Measurements from ENCODE around the gene DHRS7C.

DHRS7C gene

DNA sequence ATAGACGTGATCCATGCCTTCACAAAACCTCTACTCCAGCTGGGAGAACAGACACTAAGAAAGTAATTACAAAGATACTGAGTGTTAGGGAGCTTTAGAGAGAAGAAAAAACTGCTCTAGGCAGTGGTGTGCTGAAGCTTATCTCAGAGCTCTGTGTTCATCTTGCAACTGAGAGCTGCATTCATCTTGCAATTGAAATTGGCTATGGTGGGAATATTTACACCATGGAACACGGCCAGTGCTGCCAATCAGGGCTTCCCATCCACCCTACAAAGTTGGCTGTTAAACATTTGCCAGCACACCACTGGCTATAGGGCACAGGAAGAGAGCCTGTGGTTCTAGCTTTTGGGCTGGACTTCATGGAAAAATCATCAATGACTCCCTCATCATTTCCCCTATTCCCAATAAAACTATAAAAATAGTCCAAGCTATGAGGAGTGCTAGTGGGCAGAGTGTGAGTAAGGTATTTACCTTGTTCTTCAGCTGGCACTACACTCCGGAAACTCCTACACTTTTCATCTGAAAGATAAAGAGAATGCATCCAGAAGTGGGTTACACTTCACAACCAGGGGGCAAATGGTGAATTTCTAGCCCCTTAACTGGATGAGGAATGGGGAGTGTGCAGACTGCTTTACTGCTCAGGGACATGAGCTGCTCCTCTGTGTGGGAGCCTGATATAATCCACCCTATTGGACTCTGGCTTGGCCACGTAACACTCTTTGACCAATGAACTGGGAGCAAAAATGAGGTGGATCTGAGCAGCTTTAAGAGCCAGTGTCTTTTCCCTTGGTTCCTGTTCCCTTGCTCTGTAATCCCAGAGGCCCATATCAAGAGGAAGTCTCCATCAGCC, 18.9 kb upstream of the DHRS7C start:
- DNase-seq (ENCODE audit: low read depth): no peak
- no peak overlapping the region for H3K4me3 ChIP-seq (ENCODE audit: control insufficient read depth, low read depth, low read length)
- TF ChIP-seq, protein P1, sequence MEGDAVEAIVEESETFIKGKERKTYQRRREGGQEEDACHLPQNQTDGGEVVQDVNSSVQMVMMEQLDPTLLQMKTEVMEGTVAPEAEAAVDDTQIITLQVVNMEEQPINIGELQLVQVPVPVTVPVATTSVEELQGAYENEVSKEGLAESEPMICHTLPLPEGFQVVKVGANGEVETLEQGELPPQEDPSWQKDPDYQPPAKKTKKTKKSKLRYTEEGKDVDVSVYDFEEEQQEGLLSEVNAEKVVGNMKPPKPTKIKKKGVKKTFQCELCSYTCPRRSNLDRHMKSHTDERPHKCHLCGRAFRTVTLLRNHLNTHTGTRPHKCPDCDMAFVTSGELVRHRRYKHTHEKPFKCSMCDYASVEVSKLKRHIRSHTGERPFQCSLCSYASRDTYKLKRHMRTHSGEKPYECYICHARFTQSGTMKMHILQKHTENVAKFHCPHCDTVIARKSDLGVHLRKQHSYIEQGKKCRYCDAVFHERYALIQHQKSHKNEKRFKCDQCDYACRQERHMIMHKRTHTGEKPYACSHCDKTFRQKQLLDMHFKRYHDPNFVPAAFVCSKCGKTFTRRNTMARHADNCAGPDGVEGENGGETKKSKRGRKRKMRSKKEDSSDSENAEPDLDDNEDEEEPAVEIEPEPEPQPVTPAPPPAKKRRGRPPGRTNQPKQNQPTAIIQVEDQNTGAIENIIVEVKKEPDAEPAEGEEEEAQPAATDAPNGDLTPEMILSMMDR (conservative IDR thresholded peaks at IDR 0.05; ENCODE audit: control insufficient read depth, insufficient read depth, low read depth, low read length): no peak

DNA sequence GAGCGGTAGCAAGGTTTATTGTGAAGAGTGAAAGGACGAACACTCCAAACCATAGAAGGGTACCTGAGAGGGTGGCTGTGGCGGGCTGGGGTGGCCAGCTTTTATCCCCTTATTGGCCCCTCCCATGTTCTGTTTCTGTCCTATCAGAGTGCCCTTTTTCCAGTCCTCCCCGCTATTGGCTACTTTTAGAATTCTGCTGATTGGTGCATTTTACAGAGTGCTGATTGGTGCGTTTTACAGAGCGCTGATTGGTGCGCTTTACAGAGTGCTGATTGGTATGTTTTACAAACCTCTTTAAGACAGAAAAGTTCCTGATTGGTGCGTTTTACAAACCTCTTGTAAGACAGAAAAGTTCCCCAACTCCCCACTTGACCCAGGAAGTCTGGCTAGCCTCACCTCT, 18.0 kb upstream of the DHRS7C start:
- TF ChIP-seq, protein P1 (conservative IDR thresholded peaks at IDR 0.05; ENCODE audit: control insufficient read depth, insufficient read depth, low read depth, low read length): no peak
- DNase-seq (ENCODE audit: low read depth): no peak
- H3K4me3 ChIP-seq (ENCODE audit: control insufficient read depth, low read depth, low read length): no peak overlapping the region

DNA sequence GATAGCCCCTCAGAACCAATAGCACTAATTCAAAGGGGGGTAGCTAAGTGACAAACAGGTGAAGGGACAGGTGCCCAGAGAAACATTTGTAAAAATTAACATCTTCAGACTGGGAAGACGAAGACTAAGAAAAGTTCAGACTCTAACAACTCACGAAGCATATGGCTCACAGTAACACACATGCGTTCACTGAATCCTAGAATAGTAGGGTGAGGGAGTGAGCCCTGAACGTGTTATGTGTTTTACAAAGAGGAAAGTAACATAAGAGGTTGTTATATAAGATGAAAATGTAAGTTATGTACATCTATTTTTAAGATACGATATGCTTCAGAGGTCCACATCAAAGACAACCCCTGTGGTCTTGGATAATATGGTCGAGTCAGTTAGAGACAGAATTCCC, 15.3 kb upstream of the DHRS7C start:
- TF ChIP-seq, protein P1 (conservative IDR thresholded peaks at IDR 0.05; ENCODE audit: control insufficient read depth, insufficient read depth, low read depth, low read length): no peak

DNA sequence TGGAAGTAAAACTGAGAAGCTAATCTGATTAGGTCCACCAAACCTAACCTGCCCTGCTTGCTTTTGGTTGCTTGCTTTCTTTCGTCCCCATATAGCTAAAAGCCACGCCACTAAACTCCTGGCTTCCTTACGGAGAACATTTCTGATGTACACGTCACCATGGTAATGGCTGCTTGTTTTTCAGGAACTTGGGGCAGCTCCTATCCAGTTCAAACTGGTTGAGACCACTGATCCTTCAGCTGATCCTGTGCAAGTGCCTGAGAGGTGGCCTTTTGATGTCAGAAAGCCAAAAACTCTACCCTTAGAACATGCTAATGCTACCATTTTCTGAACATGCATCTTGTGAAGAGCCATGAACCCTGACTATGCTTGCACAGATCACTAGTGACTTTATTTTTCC, 14.4 kb upstream of the DHRS7C start:
- TF ChIP-seq, protein P1 (conservative IDR thresholded peaks at IDR 0.05; ENCODE audit: control insufficient read depth, insufficient read depth, low read depth, low read length): no peak
- DNase-seq (ENCODE audit: low read depth): no peak

More for the DNA sequence above, 15.3 kb upstream of the DHRS7C start:
- DNase-seq (ENCODE audit: low read depth): no peak
- H3K4me3 ChIP-seq (ENCODE audit: control insufficient read depth, low read depth, low read length): no peak overlapping the region

DNA sequence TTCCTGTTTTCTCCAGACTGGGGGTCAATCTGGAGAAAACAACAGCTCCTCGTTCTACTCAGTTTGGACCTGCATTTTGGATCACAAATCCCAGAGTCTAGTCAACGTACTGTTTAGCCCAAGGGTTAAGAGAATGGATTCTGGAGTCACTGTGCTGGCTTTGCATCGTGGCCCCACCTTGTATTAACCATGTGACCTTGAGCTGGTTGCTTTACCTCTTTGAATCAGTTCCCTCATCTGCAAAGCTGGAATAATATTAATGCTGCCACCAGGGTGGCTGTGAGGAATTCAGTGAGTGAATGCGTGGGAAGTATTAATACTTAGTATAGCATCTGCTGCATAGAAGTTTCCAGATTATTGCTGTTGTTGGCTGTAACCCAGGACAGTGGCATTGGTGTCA, 11.3 kb upstream of the DHRS7C start:
- TF ChIP-seq, protein P1 (conservative IDR thresholded peaks at IDR 0.05; ENCODE audit: control insufficient read depth, insufficient read depth, low read depth, low read length): no peak
- H3K4me3 ChIP-seq (ENCODE audit: control insufficient read depth, low read depth, low read length): no peak overlapping the region

More for the DNA sequence above, 14.4 kb upstream of the DHRS7C start:
- H3K4me3 ChIP-seq (ENCODE audit: control insufficient read depth, low read depth, low read length): no peak overlapping the region

DNA sequence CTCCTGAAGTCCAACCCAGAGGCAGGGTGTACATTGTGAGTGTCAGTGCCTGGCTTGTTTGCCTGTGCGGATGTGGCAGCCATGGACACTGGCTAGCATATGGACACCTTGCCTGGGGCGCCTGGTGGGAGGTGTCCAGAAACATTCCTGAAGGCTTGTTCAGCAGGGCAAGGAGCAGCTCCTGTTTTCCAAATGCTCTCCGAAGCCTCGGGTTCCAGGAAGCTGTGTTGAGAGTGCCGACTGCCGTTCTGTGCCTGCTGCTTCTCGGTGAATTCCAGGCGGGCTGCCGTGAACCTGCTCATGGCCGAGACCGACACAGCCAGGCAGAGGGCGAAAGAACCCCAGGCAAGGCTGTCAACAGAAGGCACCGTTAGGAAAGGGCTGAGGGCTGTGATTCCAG, 10.9 kb upstream of the DHRS7C start:
- TF ChIP-seq, protein P1 (conservative IDR thresholded peaks at IDR 0.05; ENCODE audit: control insufficient read depth, insufficient read depth, low read depth, low read length): no peak
- no peak overlapping the region for H3K4me3 ChIP-seq (ENCODE audit: control insufficient read depth, low read depth, low read length)
- no peak for DNase-seq (ENCODE audit: low read depth)

More for the DNA sequence above, 11.3 kb upstream of the DHRS7C start:
- DNase-seq (ENCODE audit: low read depth): no peak
